ACC112 (cell line): ENCODE measurements around the gene MRTFB.

Experiments
- H2AFZ ChIP-seq: fragments of 200-600 bp; sonication (generic); one replicate; pipeline ENCODE4 v1.6.0; 2017; ENCODE audit warnings: antibody characterized with exemption, low read length; ENCODE audit not compliant: unreplicated experiment
- H3K27ac ChIP-seq: fragments of 200-600 bp; sonication (generic); 2 replicates; pipeline ENCODE4 v1.5.1; 2014; ENCODE audit warnings: low read depth, mild to moderate bottlenecking, antibody characterized with exemption, low read length, moderate library complexity
- H3K27me3 ChIP-seq: fragments of 200-600 bp; sonication (generic); 2 replicates; pipeline ENCODE4 v1.6.1; 2014; ENCODE audit warnings: mild to moderate bottlenecking, antibody characterized with exemption, low read length, moderate library complexity, mixed read lengths; ENCODE audit not compliant: insufficient read depth
- H3K36me3 ChIP-seq: fragments of 200-600 bp; sonication (generic); 2 replicates; pipeline ENCODE4 v1.6.1; 2016; ENCODE audit warnings: mild to moderate bottlenecking, antibody characterized with exemption, low read length, moderate library complexity, mixed read lengths; ENCODE audit not compliant: insufficient read depth
- H3K4me1 ChIP-seq: fragments of 200-600 bp; sonication (generic); one replicate; pipeline ENCODE4 v1.6.1; 2016; ENCODE audit warnings: low read length, mixed read lengths; ENCODE audit not compliant: insufficient read depth, unreplicated experiment, control insufficient read depth
- H3K4me3 ChIP-seq: fragments of 200-600 bp; sonication (generic); 2 replicates; pipeline ENCODE4 v1.5.1; 2014; ENCODE audit warnings: mild to moderate bottlenecking, low read depth, low read length
- H3K79me2 ChIP-seq: fragments of 200-600 bp; sonication (generic); one replicate; pipeline ENCODE4 v1.6.0; 2016; ENCODE audit warnings: low read length; ENCODE audit not compliant: control insufficient read depth, unreplicated experiment, insufficient read depth

The MRTFB gene

GRCh38 chr16:14301169-14302030 is 230.3 kb downstream of the MRTFB start:
- H3K27me3 ChIP-seq: no peaks in the 10 kb centered on the region
- peak overlapping the region; percentile 7 for H2AFZ ChIP-seq
- peaks cover 43% of the 10 kb centered on the region for H3K79me2 ChIP-seq
- peak overlapping the region; percentile 75 for H3K4me3 ChIP-seq
- H3K27ac ChIP-seq: peak overlapping the region; percentile 44; the same call in 1 of the 2 replicates
- H3K4me1 ChIP-seq: peaks cover 21% of the 10 kb centered on the region
- H3K36me3 ChIP-seq: no peaks in the 10 kb centered on the region

DNA sequence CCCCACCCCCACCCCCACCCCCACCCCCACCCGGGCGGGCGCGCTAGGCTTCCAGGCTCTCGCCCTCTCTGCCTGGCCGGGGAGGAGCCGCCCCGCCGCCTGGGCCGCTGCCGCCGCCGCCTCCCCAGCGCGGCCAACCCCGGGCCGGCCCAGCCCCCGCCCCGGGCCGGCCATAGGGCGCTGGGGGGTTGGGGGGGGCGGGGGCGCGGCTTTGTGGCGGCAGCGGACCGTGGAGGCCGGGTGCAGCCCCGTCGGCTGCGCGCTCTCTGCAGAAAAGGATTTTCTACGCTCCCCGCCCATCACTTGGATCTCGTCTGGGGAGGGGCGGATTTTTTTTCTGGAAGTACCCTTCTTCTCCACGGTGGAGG is 230.9 kb downstream of the MRTFB start:
- H3K27me3 ChIP-seq: no peaks in the 10 kb centered on the region
- peak overlapping the region; percentile 25; the same call in 1 of the 2 replicates for H3K27ac ChIP-seq
- H3K4me1 ChIP-seq: peaks cover 27% of the 10 kb centered on the region
- H3K36me3 ChIP-seq: no peaks in the 10 kb centered on the region
- H3K4me3 ChIP-seq: peak overlapping the region; percentile 94
- peaks cover 49% of the 10 kb centered on the region for H3K79me2 ChIP-seq
- H2AFZ ChIP-seq: peak overlapping the region; percentile 85

DNA sequence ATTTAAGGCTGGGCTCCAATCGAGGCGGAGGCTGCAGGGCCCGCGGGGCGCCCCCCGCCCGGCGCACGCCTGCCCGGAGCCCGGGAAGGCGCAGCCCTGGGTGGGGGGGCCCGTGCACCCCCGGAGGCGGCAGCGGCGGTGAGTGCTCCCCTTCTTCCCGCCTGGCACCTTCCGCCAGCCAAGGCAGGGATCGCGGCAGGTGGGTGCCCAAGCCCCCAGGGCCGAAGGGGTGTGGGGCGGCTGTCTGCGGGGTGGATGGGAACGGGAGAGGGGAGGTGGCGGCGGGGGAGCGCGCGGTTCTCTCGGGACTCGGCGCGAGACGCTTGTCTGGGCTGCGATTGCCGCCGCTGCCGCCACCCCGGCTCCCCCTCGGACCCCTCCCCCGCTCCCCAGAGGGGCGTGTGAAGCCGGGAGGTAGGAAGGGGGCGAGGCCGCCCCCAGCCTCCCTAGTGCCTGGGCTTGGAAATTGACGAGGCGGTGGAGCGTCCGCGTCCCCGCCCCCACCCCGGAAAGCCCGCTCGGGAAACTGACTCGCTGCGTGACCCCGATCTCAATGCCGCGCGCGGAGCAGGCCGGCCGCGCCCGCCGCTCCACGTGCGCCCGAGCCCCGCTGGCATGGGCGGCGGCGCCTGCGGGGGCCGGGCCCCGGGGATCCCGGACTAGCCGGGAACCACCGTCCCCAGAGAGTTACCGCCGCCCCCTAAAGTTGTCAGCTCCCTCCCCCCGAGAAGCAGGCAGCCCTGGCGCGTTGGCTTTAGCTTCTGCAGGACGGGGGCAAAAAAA is 231.5 kb downstream of the MRTFB start:
- H2AFZ ChIP-seq: peak overlapping the region; percentile 85
- no peaks in the 10 kb centered on the region for H3K36me3 ChIP-seq
- H3K4me1 ChIP-seq: peaks cover 33% of the 10 kb centered on the region
- peak overlapping the region; percentile 94 for H3K4me3 ChIP-seq
- H3K27ac ChIP-seq: peak overlapping the region; percentile 25; the same call in 1 of the 2 replicates
- H3K79me2 ChIP-seq: peaks cover 55% of the 10 kb centered on the region
- H3K27me3 ChIP-seq: no peaks in the 10 kb centered on the region

- H3K27ac ChIP-seq: peak overlapping the region; percentile 25; the same call in 1 of the 2 replicates
- H2AFZ ChIP-seq: peak overlapping the region; percentile 44
- H3K4me3 ChIP-seq: peak overlapping the region; percentile 94
- H3K79me2 ChIP-seq: peaks cover 61% of the 10 kb centered on the region
- H3K36me3 ChIP-seq: no peaks in the 10 kb centered on the region
- H3K4me1 ChIP-seq: peaks cover 39% of the 10 kb centered on the region
- no peaks in the 10 kb centered on the region for H3K27me3 ChIP-seq
Measured at GRCh38 chr16:14303182-14303618, 232.1 kb downstream of the MRTFB start.

- Histone ChIP-seq H3K36me3 (no peaks in the 10 kb centered on the region), H3K27me3 (no peaks in the 10 kb centered on the region), H3K27ac (no peak overlapping the region), H2AFZ (no peak overlapping the region), H3K4me1 (peaks cover 45% of the 10 kb centered on the region), H3K4me3 (peak overlapping the region; percentile 94), H3K79me2 (peaks cover 67% of the 10 kb centered on the region)
Measured at GRCh38 chr16:14303639-14304394, 232.7 kb downstream of the MRTFB start.

- H3K79me2 ChIP-seq: peaks cover 78% of the 10 kb centered on the region
- H3K36me3 ChIP-seq: no peaks in the 10 kb centered on the region
- no peaks in the 10 kb centered on the region for H3K27me3 ChIP-seq
- H2AFZ ChIP-seq: no peak overlapping the region
- no peak overlapping the region for H3K27ac ChIP-seq
- H3K4me1 ChIP-seq: peaks cover 56% of the 10 kb centered on the region
- H3K4me3 ChIP-seq: peak overlapping the region; percentile 29
Measured at GRCh38 chr16:14304891-14305460, 233.9 kb downstream of the MRTFB start.

- Histone ChIP-seq H3K36me3 (no peaks in the 10 kb centered on the region), H3K4me1 (peaks cover 72% of the 10 kb centered on the region), H3K79me2 (peaks cover 89% of the 10 kb centered on the region), H2AFZ (no peak overlapping the region), H3K27ac (peak overlapping the region; percentile 55; the same call in 1 of the 2 replicates), H3K27me3 (no peaks in the 10 kb centered on the region), H3K4me3 (no peak overlapping the region)
Measured at GRCh38 chr16:14306485-14307058, 235.5 kb downstream of the MRTFB start.

DNA sequence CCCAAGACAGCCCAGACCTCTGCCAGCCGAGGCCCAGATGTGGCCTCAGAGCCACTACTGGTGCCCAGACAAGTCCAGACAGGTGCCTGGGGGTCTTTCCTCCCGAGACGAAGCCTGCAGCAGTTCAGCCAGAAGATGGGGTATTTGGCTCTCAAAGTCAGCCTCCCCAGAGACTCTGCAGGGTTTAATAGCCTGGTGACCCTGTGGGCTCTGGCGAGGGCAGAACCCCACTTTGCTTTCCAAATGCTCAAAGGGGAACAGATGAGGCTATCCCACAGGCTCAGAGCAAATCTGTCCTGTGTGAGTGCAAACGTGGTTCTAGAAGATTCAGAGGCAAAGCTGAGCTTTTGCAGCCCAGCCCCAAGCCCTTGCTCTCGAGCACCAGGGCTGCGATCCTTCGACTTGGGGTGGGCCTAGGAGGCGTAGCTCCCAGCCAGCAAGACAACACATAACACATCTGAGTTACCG is 236.0 kb downstream of the MRTFB start:
- Histone ChIP-seq H3K27me3 (no peaks in the 10 kb centered on the region), H3K27ac (peak overlapping the region; percentile 55; the same call in 1 of the 2 replicates), H3K79me2 (peaks cover 93% of the 10 kb centered on the region), H2AFZ (no peak overlapping the region), H3K36me3 (no peaks in the 10 kb centered on the region), H3K4me3 (no peak overlapping the region; the same call in 1 of the 2 replicates), H3K4me1 (peaks cover 72% of the 10 kb centered on the region)

DNA sequence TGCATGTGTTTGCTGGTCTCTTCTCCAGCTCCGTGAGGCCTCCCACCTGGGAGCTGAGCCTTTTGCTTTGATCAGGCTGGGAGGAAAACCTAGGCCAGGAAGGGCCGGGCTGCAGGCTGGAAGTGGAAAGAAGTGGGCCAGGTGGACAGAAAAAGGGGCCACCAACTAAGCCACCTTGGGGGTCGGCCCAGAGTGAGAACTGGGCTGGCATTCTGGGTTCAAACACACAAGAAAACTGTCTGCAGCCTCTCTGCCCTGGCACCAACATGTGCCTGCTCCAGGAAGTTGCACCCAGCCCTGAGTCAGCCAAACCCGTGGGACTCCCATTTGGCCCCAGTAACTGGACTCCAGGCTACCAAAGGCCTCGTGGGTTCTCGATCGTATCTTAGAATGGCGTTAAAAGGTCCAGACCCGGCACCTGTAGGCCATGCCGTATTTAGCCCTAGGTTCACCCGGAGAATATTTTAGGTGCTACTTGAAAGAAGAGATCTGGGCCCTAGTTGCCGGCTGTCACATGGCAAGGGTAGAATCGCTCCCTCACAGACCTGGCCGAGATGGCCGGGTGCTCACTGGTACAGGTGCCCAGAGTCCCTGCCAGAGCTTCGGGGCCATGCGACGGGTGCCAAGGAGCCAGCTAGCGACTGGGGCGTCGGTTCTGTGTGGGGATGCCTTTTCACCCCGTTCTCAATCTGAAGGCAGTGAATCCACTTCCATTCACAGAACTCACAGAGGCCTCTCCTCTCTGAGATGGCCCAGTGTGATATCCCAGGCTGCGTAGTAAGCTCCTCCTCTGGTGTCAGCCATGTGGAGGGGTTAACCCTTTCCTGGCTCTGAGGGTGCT is 236.6 kb downstream of the MRTFB start:
- H3K4me1 ChIP-seq: peaks cover 72% of the 10 kb centered on the region
- no peaks in the 10 kb centered on the region for H3K27me3 ChIP-seq
- no peaks in the 10 kb centered on the region for H3K36me3 ChIP-seq
- no peak overlapping the region for H2AFZ ChIP-seq
- peaks cover 91% of the 10 kb centered on the region for H3K79me2 ChIP-seq
- H3K4me3 ChIP-seq: peak overlapping the region; percentile 20; the same call in 1 of the 2 replicates
- H3K27ac ChIP-seq: peak overlapping the region; percentile 55
